HepG2 (cell line): ENCODE results near the gene RAB30. TPM values are rescaled to one million over a fixed set of nuclear protein-coding genes. Genes with fewer than 3 reads are reported as not detected.

ENCODE experiments used
- AHR ChIP-seq: IDR thresholded peaks from 2 replicates; pipeline ENCODE4 v1.6.1; 2018; ENCODE audit warnings: missing genetic modification reagents, missing compliant biosample characterization
- ELF3 ChIP-seq: IDR thresholded peaks from 2 replicates; pipeline ENCODE4 v1.6.1; 2016; ENCODE audit warnings: missing genetic modification reagents, missing compliant biosample characterization
- HBP1 ChIP-seq: IDR thresholded peaks from 2 replicates; pipeline ENCODE4 v1.6.1; 2016; ENCODE audit warnings: low read depth, control low read depth
- KDM1A ChIP-seq: IDR thresholded peaks from 2 replicates; pipeline ENCODE4 v1.6.1; 2016; ENCODE audit warnings: missing compliant biosample characterization
- KLF6 ChIP-seq: IDR thresholded peaks from 2 replicates; pipeline ENCODE4 v1.8.0; 2016; ENCODE audit warnings: missing biosample characterization, missing genetic modification reagents
- MATR3 ChIP-seq: sonication (generic); formaldehyde crosslinking; IDR thresholded peaks from 2 replicates; pipeline ENCODE4 v1.4.0; 2020; ENCODE audit warnings: missing genetic modification reagents
- MEIS1 ChIP-seq: sonication (generic); formaldehyde crosslinking; IDR thresholded peaks from 2 replicates; pipeline ENCODE4 v1.9.0; 2021; ENCODE audit warnings: mild to moderate bottlenecking, missing genetic modification reagents, moderate library complexity, borderline replicate concordance
- NFYB ChIP-seq: sonication (generic); formaldehyde crosslinking; IDR thresholded peaks from 2 replicates; pipeline ENCODE4 v1.4.0; 2020; ENCODE audit warnings: missing genetic modification reagents
- PITX1 ChIP-seq: sonication (generic); formaldehyde crosslinking; IDR thresholded peaks from 2 replicates; pipeline ENCODE4 v1.5.1; 2020; ENCODE audit warnings: mild to moderate bottlenecking, missing genetic modification reagents
- RAD21 ChIP-seq: fragments of 450-650 bp; formaldehyde crosslinking; IDR thresholded peaks from 2 replicates; pipeline ENCODE4 v1.5.0; 2020; ENCODE audit warnings: mild to moderate bottlenecking
- RARG ChIP-seq: sonication (generic); formaldehyde crosslinking; IDR thresholded peaks from 2 replicates; pipeline ENCODE4 v1.4.0; 2020; ENCODE audit warnings: low read depth, mild to moderate bottlenecking, missing genetic modification reagents
- SMARCE1 ChIP-seq: fragments of 450-650 bp; IDR thresholded peaks from 2 replicates; pipeline ENCODE4 v1.6.1; 2017; ENCODE audit warnings: borderline replicate concordance
- TOPORS ChIP-seq: sonication (generic); formaldehyde crosslinking; IDR thresholded peaks from 2 replicates; pipeline ENCODE4 v1.8.0; 2023; ENCODE audit warnings: mild to moderate bottlenecking, missing genetic modification reagents
- YY1 ChIP-seq: IDR thresholded peaks from 2 replicates; pipeline ENCODE4 v1.6.1; 2011; ENCODE audit warnings: low read length, low read depth, moderate library complexity, mild to moderate bottlenecking; ENCODE audit not compliant: insufficient read depth, insufficient replicate concordance
- ZFY ChIP-seq: sonication (generic); formaldehyde crosslinking; IDR thresholded peaks from 2 replicates; pipeline ENCODE4 v1.4.0; 2020; ENCODE audit warnings: missing genetic modification reagents
- ZMYM3 ChIP-seq: sonication (generic); formaldehyde crosslinking; IDR thresholded peaks from 2 replicates; pipeline ENCODE4 v1.5.1; 2020; ENCODE audit warnings: mild to moderate bottlenecking, missing genetic modification reagents
- ZNF362 ChIP-seq: sonication (generic); formaldehyde crosslinking; IDR thresholded peaks from 2 replicates; pipeline ENCODE4 v1.4.0; 2020; ENCODE audit warnings: missing genetic modification reagents, mild to moderate bottlenecking, borderline replicate concordance
- polyA plus RNA-seq, 8 experiments: library from polyadenylated mRNA; depleted of rRNA in 3 of 8; stranded (reverse) in 7 of 8; unstranded in 1 of 8; fragments of >200 nt; fragmentation: Illumina TruSeq in 4 of 8; extraction: Trizol in 4 of 8; gene quantifications; 2 replicates each; pipeline versions ENCODE4 v1.2.1 to v1.2.3, GENCODE V29; 2011 to 2016; ENCODE audit warnings: low read depth in 4 of 8, missing spikeins in 1 of 8, mixed read lengths in 1 of 8; ENCODE audit not compliant: insufficient read depth in 1 of 8
- total RNA-seq, 5 experiments: library from RNA; depleted of rRNA; stranded (reverse); fragments of >200 nt; fragmentation: Illumina TruSeq; extraction: Trizol; gene quantifications; 2 replicates each; pipeline ENCODE4 v1.2.3, GENCODE V29; 2016; ENCODE audit warnings: low read depth in 1 of 5
- TF ChIP-seq, protein P1 (sequence below): sonication (generic); formaldehyde crosslinking; IDR thresholded peaks from 2 replicates; pipeline ENCODE4 v1.5.0; 2020; ENCODE audit warnings: missing genetic modification reagents, mild to moderate bottlenecking, borderline replicate concordance
- TF ChIP-seq, protein P2 (sequence below): sonication (generic); formaldehyde crosslinking; IDR thresholded peaks from 2 replicates; pipeline ENCODE4 v1.4.0; 2020; ENCODE audit warnings: low read depth, missing genetic modification reagents
- TF ChIP-seq, protein P3 (sequence below): sonication (generic); formaldehyde crosslinking; IDR thresholded peaks from 2 replicates; pipeline ENCODE4 v1.5.0; 2020; ENCODE audit warnings: missing genetic modification reagents, mild to moderate bottlenecking, borderline replicate concordance

The RAB30 gene
- total and polyA plus RNA-seq, 2 of the 13 experiments (the other 11 are each of a cell fraction or from before 2014, with no cell fraction given) = 3.7 to 5.0 TPM

DNA sequence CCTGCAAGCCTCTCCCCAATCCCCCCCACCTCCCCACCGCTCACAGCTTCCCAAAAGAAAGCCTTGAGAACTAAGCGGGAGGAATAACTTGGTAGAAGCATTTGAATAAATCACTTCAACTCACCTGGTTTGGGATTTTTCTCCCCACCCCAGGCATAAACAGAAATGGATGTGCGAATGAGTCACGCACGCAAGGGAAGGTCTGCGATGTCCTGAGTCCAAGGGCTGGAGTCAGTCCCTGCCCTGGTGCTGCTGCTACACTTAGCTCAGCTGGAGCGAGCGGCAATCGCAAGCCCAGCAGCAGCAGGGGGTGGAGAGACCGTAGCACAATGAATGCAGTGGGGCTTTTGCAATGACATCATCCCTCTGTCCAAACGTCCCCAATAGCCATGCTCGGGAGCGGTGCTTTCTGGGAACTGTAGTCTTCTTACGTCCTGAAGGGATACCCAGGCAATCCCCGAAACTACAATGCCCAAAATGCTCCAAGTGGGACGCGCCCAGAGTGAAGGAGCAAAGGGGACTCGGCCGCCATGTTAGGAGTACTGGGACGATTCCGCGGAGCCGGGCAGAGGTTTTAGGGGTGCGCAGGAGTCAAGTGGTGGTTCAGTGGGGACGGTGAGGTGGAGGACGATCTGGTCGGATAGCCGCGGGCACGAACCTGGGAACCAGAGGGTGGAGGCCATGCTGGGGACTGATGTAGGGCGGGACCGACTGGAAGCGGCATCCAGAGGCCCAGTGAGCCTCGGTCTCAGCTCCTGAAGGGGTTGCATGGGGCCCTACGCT is at the start of gene RAB30 (continued):
- TF ChIP-seq, protein P1, sequence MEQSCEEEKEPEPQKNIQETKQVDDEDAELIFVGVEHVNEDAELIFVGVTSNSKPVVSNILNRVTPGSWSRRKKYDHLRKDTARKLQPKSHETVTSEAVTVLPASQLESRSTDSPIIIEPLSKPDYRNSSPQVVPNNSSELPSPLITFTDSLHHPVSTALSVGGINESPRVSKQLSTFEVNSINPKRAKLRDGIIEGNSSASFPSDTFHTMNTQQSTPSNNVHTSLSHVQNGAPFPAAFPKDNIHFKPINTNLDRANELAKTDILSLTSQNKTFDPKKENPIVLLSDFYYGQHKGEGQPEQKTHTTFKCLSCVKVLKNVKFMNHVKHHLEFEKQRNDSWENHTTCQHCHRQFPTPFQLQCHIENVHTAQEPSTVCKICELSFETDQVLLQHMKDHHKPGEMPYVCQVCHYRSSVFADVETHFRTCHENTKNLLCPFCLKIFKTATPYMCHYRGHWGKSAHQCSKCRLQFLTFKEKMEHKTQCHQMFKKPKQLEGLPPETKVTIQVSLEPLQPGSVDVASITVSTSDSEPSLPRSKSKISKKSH (CRISPR knock-in tag) = peak; percentile 52; the same call in 1 of the 2 replicates
- TF ChIP-seq KDM1A (CRISPR knock-in tag) = no peak
- TF ChIP-seq, protein P2, sequence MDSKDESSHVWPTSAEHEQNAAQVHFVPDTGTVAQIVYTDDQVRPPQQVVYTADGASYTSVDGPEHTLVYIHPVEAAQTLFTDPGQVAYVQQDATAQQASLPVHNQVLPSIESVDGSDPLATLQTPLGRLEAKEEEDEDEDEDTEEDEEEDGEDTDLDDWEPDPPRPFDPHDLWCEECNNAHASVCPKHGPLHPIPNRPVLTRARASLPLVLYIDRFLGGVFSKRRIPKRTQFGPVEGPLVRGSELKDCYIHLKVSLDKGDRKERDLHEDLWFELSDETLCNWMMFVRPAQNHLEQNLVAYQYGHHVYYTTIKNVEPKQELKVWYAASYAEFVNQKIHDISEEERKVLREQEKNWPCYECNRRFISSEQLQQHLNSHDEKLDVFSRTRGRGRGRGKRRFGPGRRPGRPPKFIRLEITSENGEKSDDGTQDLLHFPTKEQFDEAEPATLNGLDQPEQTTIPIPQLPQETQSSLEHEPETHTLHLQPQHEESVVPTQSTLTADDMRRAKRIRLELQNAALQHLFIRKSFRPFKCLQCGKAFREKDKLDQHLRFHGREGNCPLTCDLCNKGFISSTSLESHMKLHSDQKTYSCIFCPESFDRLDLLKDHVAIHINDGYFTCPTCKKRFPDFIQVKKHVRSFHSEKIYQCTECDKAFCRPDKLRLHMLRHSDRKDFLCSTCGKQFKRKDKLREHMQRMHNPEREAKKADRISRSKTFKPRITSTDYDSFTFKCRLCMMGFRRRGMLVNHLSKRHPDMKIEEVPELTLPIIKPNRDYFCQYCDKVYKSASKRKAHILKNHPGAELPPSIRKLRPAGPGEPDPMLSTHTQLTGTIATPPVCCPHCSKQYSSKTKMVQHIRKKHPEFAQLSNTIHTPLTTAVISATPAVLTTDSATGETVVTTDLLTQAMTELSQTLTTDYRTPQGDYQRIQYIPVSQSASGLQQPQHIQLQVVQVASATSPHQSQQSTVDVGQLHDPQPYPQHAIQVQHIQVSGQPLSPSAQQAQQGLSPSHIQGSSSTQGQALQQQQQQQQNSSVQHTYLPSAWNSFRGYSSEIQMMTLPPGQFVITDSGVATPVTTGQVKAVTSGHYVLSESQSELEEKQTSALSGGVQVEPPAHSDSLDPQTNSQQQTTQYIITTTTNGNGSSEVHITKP (CRISPR knock-in tag) = peak; percentile 95
- TF ChIP-seq ZNF362 (CRISPR knock-in tag) = no peak
- TF ChIP-seq MATR3 (CRISPR knock-in tag) = no peak
- TF ChIP-seq, protein P3, sequence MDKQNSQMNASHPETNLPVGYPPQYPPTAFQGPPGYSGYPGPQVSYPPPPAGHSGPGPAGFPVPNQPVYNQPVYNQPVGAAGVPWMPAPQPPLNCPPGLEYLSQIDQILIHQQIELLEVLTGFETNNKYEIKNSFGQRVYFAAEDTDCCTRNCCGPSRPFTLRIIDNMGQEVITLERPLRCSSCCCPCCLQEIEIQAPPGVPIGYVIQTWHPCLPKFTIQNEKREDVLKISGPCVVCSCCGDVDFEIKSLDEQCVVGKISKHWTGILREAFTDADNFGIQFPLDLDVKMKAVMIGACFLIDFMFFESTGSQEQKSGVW (CRISPR knock-in tag) = no peak
- TF ChIP-seq HBP1 (CRISPR knock-in tag) = peak; percentile 80; the same call in 1 of the 2 replicates
- TF ChIP-seq NFYB = peak; percentile 60
- TF ChIP-seq PITX1 (CRISPR knock-in tag) = no peak
- TF ChIP-seq RAD21 (CRISPR knock-in tag) = peak; percentile 6; the same call in 1 of the 2 replicates
- peak; percentile 96 for TF ChIP-seq YY1
- no peak for TF ChIP-seq MEIS1 (CRISPR knock-in tag)
- TF ChIP-seq ZMYM3 (CRISPR knock-in tag) = 0 out of 2 replicates have a peak, but pooled peaks have one; percentile 38
- TF ChIP-seq ELF3 (CRISPR knock-in tag) = no peak
- no peak for TF ChIP-seq TOPORS (CRISPR knock-in tag)
- TF ChIP-seq ZFY = peak; percentile 96
- TF ChIP-seq AHR = peak; percentile 54; the same call in 1 of the 2 replicates
- TF ChIP-seq RARG = no peak
- no peak for TF ChIP-seq SMARCE1
- TF ChIP-seq KLF6 (CRISPR knock-in tag) = peak; percentile 58; the same call in 1 of the 2 replicates
